Measurements from ENCODE around the gene MIF. TPM values are rescaled to one million over a fixed set of nuclear protein-coding genes. Genes with fewer than 3 reads are reported as not detected.
"Not testable (repeated sequence)": the region's sequence is repeated elsewhere in the genome, so short reads cannot be mapped to it uniquely, and the experiment has no call there.

Gene MIF
- total and polyA plus RNA-seq, 2 experiments from 2014 or later: 335 to 2,233 TPM

- no peaks in the 10 kb centered on the region for H3K9me3 ChIP-seq (ENCODE audit: low read depth)
- no peaks in the 10 kb centered on the region for H3K36me3 ChIP-seq (ENCODE audit: low read depth)
- H3K4me2 ChIP-seq (ENCODE audit: unreplicated experiment): no peak overlapping the region
- no peaks in the 10 kb centered on the region for H3K79me2 ChIP-seq (ENCODE audit: insufficient read depth)
- H3K9me2 ChIP-seq (ENCODE audit: insufficient read depth): no peaks in the 10 kb centered on the region
- H2AFZ ChIP-seq: no peak overlapping the region
- peaks cover under 1% of the 10 kb centered on the region; the same call in 1 of the 2 replicates for H3F3A ChIP-seq (ENCODE audit: insufficient read depth)
- in situ Hi-C loops (cut with MboI): no loop called here
- no peaks in the 10 kb centered on the region for H4K20me1 ChIP-seq (ENCODE audit: insufficient read depth)
- TF ChIP-seq EZH2 (IDR thresholded peaks at IDR 0.05; ENCODE audit: insufficient read depth, poor library complexity, severe bottlenecking) (no peak), EZH2phosphoT487 (IDR thresholded peaks at IDR 0.05; ENCODE audit: insufficient read depth, low read depth) (no peak)
- no peak for DNase-seq
- WGBS, 2 experiments (ENCODE audit: low coverage in 1 of 2, low lambda C conversion rate in 2 of 2, missing lambda C conversion rate in 2 of 2): 48 to 49% methylated on average over 5 of the region's 5 CpGs
- H3K9ac ChIP-seq: no peak overlapping the region
- no peaks in the 10 kb centered on the region for H3K4me1 ChIP-seq (ENCODE audit: insufficient read depth)
- no peak overlapping the region for H3K27ac ChIP-seq
- no peak overlapping the region for H3K4me3 ChIP-seq
- no peaks in the 10 kb centered on the region for H3K27me3 ChIP-seq (replicated peaks; ENCODE audit: insufficient read depth)
Observed at GRCh38 chr22:23904573-23905254, 10.5 kb downstream of the MIF start.

- no peaks in the 10 kb centered on the region for H3F3A ChIP-seq (ENCODE audit: insufficient read depth)
- H3K4me3 ChIP-seq: no peak overlapping the region
- H3K36me3 ChIP-seq (ENCODE audit: low read depth): no peaks in the 10 kb centered on the region
- H3K27me3 ChIP-seq (replicated peaks; ENCODE audit: insufficient read depth): no peaks in the 10 kb centered on the region
- H2AFZ ChIP-seq: no peak overlapping the region
- H3K9me2 ChIP-seq (ENCODE audit: insufficient read depth): no peaks in the 10 kb centered on the region
- no peak overlapping the region for H3K4me2 ChIP-seq (ENCODE audit: unreplicated experiment)
- H3K27ac ChIP-seq: no peak overlapping the region
- 84 to 90% methylated on average over 4 of the region's 4 CpGs for WGBS, 2 experiments (ENCODE audit: low coverage in 1 of 2, low lambda C conversion rate in 2 of 2, missing lambda C conversion rate in 2 of 2)
- in situ Hi-C loops (cut with MboI): no loop called here
- no peak for DNase-seq
- H3K9me3 ChIP-seq (ENCODE audit: low read depth): no peaks in the 10 kb centered on the region
- H3K79me2 ChIP-seq (ENCODE audit: insufficient read depth): no peaks in the 10 kb centered on the region
- no peaks in the 10 kb centered on the region for H3K4me1 ChIP-seq (ENCODE audit: insufficient read depth)
- no peak for TF ChIP-seq EZH2 (IDR thresholded peaks at IDR 0.05; ENCODE audit: insufficient read depth, poor library complexity, severe bottlenecking)
- TF ChIP-seq EZH2phosphoT487 (IDR thresholded peaks at IDR 0.05; ENCODE audit: insufficient read depth, low read depth): no peak
- H4K20me1 ChIP-seq (ENCODE audit: insufficient read depth): no peaks in the 10 kb centered on the region
- no peak overlapping the region for H3K9ac ChIP-seq
Observed at GRCh38 chr22:23906641-23907040, 12.5 kb downstream of the MIF start.

DNA sequence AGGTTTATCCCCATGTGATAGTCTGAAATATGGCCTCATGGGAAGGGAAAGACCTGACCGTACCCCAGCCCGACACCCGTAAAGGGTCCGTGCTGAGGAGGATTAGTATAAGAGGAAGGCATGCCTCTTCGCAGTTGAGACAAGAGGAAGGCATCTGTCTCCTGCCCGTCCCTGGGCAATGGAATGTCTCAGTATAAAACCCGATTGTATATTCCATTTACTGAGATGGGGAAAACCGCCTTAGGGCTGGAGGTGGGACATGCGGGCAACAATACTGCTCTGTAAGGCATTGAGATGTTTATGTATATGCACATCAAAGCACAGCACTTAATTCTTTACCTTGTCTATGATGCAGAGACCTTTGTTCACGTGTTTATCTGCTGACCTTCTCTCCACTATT lies 13.2 kb downstream of the MIF start:
- H3K9me2 ChIP-seq (ENCODE audit: insufficient read depth); H3K9me3 ChIP-seq (ENCODE audit: low read depth); H4K20me1 ChIP-seq (ENCODE audit: insufficient read depth); in situ Hi-C loops (cut with MboI); H3K4me2 ChIP-seq (ENCODE audit: unreplicated experiment); H3K4me3 ChIP-seq; H3F3A ChIP-seq (ENCODE audit: insufficient read depth); H3K27ac ChIP-seq; H3K36me3 ChIP-seq (ENCODE audit: low read depth); H2AFZ ChIP-seq; H3K4me1 ChIP-seq (ENCODE audit: insufficient read depth); H3K27me3 ChIP-seq (replicated peaks; ENCODE audit: insufficient read depth); DNase-seq; H3K79me2 ChIP-seq (ENCODE audit: insufficient read depth); H3K9ac ChIP-seq: not testable (repeated sequence)
- WGBS, 2 experiments (ENCODE audit: low coverage in 1 of 2, low lambda C conversion rate in 2 of 2, missing lambda C conversion rate in 2 of 2): 69 to 73% methylated on average over 10 of the region's 10 CpGs

GRCh38 chr22:23908587-23909205 lies 14.5 kb downstream of the MIF start:
- Histone ChIP-seq H2AFZ (0 out of 2 replicates have a peak overlapping the region, but pooled peaks have one; percentile 19), H3K4me3 (no peak overlapping the region), H3K27ac (no peak overlapping the region), H3K4me1 (ENCODE audit: insufficient read depth) (peaks cover 6% of the 10 kb centered on the region), H3K4me2 (ENCODE audit: unreplicated experiment) (no peak overlapping the region), H3K36me3 (ENCODE audit: low read depth) (no peaks in the 10 kb centered on the region), H3K27me3 (replicated peaks; ENCODE audit: insufficient read depth) (no peaks in the 10 kb centered on the region), H3K9me2 (ENCODE audit: insufficient read depth) (no peaks in the 10 kb centered on the region), H3K9me3 (ENCODE audit: low read depth) (no peaks in the 10 kb centered on the region), H3F3A (ENCODE audit: insufficient read depth) (no peaks in the 10 kb centered on the region), H3K9ac (no peak overlapping the region), H4K20me1 (ENCODE audit: insufficient read depth) (no peaks in the 10 kb centered on the region), H3K79me2 (ENCODE audit: insufficient read depth) (no peaks in the 10 kb centered on the region)
- DNase-seq: no peak
- in situ Hi-C loops (cut with MboI): no loop called here
- WGBS, 2 experiments (ENCODE audit: low coverage in 1 of 2, low lambda C conversion rate in 2 of 2, missing lambda C conversion rate in 2 of 2): 82 to 84% methylated on average over 11 of the region's 11 CpGs
- TF ChIP-seq EZH2phosphoT487 (IDR thresholded peaks at IDR 0.05; ENCODE audit: insufficient read depth, low read depth) (no peak), EZH2 (IDR thresholded peaks at IDR 0.05; ENCODE audit: insufficient read depth, poor library complexity, severe bottlenecking) (no peak)

Data from GM23248 (cell line).